ENCODE results near the gene MORN4.
A peak's percentile ranks its signal among the peaks of the same experiment; 100 is the strongest.
"Not testable (repeated sequence)": the region's sequence is repeated elsewhere in the genome, so short reads cannot be mapped to it uniquely, and the experiment has no call there.

Gene MORN4

DNA sequence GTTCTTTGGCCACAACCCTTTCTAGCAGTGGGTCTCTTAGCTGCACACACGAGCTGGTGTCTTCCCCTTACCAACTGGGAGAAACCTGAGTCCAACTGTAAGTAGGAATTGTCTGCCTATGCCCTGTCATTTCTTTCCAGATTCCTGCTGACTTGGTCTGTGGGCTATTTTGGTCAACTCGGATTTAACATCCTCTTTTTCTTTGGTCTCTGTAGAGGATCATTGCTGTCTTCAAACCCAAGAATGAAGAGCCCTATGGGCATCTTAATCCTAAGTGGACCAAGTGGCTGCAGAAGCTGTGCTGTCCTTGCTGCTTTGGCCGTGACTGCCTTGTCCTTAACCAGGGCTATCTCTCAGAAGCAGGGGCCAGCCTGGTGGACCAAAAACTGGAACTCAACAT is 17.4 kb upstream of the MORN4 start:
- TF ChIP-seq, protein P1, sequence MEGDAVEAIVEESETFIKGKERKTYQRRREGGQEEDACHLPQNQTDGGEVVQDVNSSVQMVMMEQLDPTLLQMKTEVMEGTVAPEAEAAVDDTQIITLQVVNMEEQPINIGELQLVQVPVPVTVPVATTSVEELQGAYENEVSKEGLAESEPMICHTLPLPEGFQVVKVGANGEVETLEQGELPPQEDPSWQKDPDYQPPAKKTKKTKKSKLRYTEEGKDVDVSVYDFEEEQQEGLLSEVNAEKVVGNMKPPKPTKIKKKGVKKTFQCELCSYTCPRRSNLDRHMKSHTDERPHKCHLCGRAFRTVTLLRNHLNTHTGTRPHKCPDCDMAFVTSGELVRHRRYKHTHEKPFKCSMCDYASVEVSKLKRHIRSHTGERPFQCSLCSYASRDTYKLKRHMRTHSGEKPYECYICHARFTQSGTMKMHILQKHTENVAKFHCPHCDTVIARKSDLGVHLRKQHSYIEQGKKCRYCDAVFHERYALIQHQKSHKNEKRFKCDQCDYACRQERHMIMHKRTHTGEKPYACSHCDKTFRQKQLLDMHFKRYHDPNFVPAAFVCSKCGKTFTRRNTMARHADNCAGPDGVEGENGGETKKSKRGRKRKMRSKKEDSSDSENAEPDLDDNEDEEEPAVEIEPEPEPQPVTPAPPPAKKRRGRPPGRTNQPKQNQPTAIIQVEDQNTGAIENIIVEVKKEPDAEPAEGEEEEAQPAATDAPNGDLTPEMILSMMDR (conservative IDR thresholded peaks at IDR 0.05; ENCODE audit: low read depth, low read length), result no peak
- no peak overlapping the region for H3K4me3 ChIP-seq (ENCODE audit: low read length)
- no peak for DNase-seq (ENCODE audit: low read depth)

DNA sequence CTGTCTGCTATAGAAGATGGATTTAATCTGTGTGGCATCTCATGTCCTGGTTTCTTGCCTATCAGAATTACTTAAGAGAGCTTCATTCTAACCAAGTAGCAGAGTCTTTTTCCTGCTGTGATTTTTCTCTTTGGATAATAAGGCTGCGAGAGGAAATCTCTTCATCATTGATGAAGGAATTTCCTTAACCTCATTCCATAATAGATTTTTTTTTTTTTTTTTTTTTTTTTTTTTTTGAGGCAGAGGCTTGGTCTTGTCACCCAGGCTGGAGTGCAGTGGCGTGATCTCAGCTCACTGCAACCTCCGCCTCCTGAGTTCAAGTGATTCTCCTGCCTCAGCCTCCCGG is 16.1 kb upstream of the MORN4 start:
- not testable (repeated sequence) for H3K4me3 ChIP-seq (ENCODE audit: low read length)

DNA sequence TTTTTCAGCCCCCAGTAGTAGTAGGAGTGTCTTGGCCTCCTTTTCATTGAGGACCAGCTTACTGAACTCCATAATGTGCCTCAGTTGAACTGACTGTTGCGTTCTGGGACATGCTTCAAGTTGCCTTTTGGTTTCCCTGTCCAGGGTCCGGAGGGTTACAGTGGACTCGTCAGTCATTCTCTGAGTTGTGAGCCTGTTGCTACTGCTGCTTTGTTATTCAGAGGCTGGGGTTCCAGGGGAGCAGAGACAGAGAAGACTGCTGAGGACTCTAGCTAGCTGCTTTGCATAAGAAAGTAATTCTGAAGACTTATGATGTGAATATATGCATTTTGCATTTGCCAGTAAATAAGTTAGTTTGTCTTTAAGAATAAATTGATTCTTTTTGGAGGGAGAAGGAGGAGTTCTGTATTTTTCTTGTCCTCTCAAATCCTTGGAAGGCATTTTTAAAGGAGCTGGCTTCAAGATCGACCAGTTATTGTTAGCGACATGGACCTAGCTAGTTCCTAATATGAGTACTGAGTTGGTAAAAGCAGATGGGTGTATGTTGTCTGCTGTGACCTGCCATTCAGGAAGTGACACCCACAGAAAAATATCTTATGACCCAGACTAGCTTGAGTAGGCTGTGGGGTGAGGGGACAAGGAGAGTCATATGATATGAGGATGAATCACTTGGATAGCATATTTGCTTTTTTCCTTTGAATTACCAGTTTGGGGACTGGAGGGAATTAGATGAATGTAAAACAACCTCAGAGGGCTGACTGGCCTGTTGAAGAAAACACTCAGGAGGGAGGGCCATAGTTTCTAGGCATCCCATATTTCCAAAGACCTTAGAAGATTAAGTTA is 15.5 kb upstream of the MORN4 start:
- no peak for DNase-seq (ENCODE audit: low read depth)
- H3K4me3 ChIP-seq (ENCODE audit: low read length), result no peak overlapping the region
- TF ChIP-seq, protein P1 (conservative IDR thresholded peaks at IDR 0.05; ENCODE audit: low read depth, low read length), result no peak

More for the DNA sequence above, 16.1 kb upstream of the MORN4 start:
- not testable (repeated sequence) for DNase-seq (ENCODE audit: low read depth)

DNA sequence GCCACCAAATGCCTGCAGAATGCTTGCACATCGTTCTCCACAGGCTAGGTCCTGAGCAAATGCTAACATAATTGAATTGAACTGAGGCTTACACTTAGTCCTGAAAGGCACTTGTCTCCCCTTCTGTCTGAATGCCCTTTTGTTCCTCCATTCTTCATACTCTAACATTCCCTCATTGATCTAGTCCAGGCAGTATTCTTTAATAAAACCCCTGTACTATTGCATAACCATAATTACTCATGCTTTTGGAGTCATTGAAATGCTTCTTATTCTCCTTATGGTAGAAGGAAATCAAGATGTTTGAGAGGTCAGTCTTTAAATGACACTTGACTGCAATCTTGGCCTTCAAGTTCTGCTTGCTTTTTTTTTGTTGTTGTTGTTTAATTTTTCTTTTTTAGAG is 14.3 kb upstream of the MORN4 start:
- no peak for DNase-seq (ENCODE audit: low read depth)
- TF ChIP-seq, protein P1 (conservative IDR thresholded peaks at IDR 0.05; ENCODE audit: low read depth, low read length), result no peak
- no peak overlapping the region for H3K4me3 ChIP-seq (ENCODE audit: low read length)

DNA sequence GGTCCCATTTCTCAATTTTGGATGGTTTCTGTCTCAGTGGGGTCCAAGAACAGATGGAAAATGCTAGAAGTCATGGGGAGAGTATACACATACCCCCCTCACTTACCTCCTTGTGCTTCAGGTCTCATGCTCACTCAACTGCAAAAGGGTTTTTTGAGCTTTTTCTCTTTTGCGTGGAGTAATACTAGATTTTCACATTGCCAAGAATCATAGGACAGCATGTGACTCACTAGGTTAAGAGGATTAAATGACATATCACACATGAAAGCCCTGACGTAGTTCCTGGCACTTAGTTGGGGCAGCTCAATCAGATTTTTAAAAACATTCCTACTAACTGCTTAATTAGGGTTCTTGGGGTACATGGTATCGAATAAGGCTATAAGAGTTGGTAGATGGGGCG is 11.6 kb upstream of the MORN4 start:
- TF ChIP-seq, protein P1 (conservative IDR thresholded peaks at IDR 0.05; ENCODE audit: low read depth, low read length), result no peak
- no peak overlapping the region for H3K4me3 ChIP-seq (ENCODE audit: low read length)
- DNase-seq (ENCODE audit: low read depth), result peak; percentile 94

DNA sequence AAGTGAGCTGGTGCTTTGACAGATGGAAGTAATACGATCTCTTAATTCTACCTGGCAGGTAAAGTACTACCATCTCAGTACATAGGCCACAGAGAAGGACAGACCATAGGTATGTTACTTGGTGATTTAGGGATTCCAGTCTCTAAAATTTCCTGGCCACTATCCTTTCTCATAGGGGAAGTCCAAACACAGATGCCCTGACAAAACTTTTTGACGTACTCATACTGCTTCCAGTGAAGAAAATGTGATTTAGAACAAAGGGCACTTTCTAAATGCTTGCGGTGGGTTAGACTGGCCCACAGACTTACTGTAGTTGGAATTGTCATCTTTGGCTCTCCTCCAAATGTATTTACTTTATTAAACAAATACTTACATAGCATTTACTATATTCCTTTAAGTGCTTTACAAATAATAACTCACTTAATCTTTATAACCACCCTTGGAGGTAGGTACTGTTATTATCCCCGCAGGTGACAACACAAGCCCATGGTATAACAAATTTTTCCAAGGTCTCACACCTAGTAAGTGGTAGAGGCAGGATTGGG is 10.2 kb upstream of the MORN4 start:
- DNase-seq (ENCODE audit: low read depth), result no peak
- TF ChIP-seq, protein P1 (conservative IDR thresholded peaks at IDR 0.05; ENCODE audit: low read depth, low read length), result no peak

DNA sequence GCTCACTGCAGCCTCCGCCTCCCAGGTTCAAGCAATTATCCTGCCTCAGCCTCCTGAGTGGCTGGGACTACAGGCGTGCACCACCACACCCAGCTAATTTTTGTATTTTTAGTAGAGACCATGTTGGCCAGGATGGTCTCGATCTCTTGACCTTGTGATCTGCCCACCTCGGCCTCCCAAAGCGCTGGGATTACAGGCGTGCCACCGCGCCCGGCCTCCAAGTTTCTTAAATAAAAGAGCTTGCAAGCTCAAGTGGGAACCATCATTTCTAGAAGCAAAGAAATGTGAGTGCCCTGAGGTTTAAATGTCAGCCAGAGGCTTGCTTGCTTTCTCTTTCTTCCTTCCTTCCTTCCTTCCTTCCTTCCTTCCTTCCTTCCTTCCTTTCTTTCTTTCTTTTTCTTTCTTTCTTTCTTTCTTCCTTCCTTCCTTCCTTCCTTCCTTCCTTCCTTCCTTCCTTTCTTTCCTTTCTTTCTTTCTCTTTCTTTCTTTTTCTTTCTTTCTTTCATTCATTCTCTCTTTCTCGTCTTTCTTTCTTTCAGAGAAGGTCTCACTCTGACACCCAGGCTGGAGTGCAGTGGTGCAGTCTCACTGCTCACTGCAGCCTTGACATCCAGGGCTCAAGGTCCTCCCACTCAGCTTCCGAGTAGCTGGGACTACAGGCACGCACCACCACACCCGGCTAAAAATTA is 9.3 kb upstream of the MORN4 start:
- not testable (repeated sequence) for DNase-seq (ENCODE audit: low read depth)
- H3K4me3 ChIP-seq (ENCODE audit: low read length), result peak overlapping the region; percentile 93

More for the DNA sequence above, 10.2 kb upstream of the MORN4 start:
- H3K4me3 ChIP-seq (ENCODE audit: low read length), result peak overlapping the region; percentile 20

Data from retinal pigment epithelial cell (primary cell).